ENCODE measurements around the gene RAB36.

Gene RAB36

DNA sequence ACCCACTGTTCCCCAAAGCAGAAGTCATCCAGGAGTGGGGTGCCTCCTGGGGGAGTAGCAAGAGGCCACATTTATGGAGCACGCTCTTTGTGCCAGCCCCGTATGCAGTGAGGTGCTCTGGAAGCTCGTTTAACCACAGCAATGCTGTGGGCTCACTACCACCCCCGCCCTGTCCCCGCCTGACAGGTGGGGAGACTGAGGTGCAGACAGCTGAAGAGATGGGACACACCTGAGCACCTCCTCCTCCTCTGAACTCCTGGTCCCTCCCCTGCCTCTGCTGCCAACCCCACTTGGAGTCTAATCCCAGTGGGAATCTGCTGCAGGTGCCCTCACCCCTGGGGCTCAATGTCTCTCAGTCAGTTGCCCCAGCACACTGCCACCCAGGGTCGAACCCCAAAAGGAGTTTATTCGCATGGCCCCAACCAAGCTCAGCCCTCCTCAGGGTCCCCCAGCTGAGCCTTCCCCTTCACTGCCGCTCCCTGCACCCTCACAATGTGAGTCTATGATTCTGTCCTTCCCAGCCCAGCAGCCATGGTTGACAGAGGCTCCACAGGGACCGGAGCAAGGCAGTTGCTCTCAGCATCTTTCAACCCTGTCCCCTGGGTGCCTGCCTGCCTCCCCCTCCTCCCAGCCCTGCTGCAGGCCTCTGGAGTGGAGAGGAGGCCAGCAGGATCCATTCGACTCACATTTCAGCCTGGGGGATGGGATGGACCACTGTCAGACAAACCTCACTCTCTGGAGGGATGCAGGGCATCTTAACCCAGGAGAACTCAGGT is 21.8 kb downstream of the RAB36 start:
- TF ChIP-seq, protein P1, sequence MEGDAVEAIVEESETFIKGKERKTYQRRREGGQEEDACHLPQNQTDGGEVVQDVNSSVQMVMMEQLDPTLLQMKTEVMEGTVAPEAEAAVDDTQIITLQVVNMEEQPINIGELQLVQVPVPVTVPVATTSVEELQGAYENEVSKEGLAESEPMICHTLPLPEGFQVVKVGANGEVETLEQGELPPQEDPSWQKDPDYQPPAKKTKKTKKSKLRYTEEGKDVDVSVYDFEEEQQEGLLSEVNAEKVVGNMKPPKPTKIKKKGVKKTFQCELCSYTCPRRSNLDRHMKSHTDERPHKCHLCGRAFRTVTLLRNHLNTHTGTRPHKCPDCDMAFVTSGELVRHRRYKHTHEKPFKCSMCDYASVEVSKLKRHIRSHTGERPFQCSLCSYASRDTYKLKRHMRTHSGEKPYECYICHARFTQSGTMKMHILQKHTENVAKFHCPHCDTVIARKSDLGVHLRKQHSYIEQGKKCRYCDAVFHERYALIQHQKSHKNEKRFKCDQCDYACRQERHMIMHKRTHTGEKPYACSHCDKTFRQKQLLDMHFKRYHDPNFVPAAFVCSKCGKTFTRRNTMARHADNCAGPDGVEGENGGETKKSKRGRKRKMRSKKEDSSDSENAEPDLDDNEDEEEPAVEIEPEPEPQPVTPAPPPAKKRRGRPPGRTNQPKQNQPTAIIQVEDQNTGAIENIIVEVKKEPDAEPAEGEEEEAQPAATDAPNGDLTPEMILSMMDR (IDR thresholded peaks at IDR 0.05; ENCODE audit: control insufficient read depth, insufficient read depth, low read depth, low read length, missing control alignments) = no peak
- H3K4me3 ChIP-seq (ENCODE audit: control insufficient read depth, low read depth, low read length) = no peak overlapping the region
- no peak for DNase-seq (ENCODE audit: low read depth)

- TF ChIP-seq, protein P1 (IDR thresholded peaks at IDR 0.05; ENCODE audit: control insufficient read depth, insufficient read depth, low read depth, low read length, missing control alignments) = no peak
- DNase-seq (ENCODE audit: low read depth) = no peak
- no peak overlapping the region for H3K4me3 ChIP-seq (ENCODE audit: control insufficient read depth, low read depth, low read length)
Measured at GRCh38 chr22:23168391-23169042, 23.2 kb downstream of the RAB36 start.

DNA sequence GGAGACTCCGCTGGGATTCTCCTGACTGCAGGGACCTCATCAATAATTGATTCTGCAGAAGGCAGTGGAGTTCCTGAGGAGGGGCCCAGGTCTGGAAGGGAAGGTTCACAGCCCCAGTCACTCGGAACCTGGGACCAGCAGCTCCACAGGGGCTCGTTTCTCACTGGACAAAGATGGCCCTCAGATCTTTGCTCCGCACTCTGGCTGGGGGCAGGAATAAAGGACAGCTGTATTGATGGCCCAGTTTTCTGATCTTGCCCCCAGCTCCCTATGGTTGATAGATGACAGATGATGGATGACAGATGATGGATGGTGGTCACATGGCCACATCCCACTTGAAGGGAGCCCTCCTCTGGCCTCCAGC is 23.7 kb downstream of the RAB36 start:
- DNase-seq (ENCODE audit: low read depth) = no peak
- no peak overlapping the region for H3K4me3 ChIP-seq (ENCODE audit: control insufficient read depth, low read depth, low read length)
- TF ChIP-seq, protein P1 (IDR thresholded peaks at IDR 0.05; ENCODE audit: control insufficient read depth, insufficient read depth, low read depth, low read length, missing control alignments) = no peak

GRCh38 chr22:23175817-23176644 is 30.8 kb downstream of the RAB36 start:
- no peak overlapping the region for H3K4me3 ChIP-seq (ENCODE audit: control insufficient read depth, low read depth, low read length)
- TF ChIP-seq, protein P1 (IDR thresholded peaks at IDR 0.05; ENCODE audit: control insufficient read depth, insufficient read depth, low read depth, low read length, missing control alignments) = no peak
- DNase-seq (ENCODE audit: low read depth) = no peak

DNA sequence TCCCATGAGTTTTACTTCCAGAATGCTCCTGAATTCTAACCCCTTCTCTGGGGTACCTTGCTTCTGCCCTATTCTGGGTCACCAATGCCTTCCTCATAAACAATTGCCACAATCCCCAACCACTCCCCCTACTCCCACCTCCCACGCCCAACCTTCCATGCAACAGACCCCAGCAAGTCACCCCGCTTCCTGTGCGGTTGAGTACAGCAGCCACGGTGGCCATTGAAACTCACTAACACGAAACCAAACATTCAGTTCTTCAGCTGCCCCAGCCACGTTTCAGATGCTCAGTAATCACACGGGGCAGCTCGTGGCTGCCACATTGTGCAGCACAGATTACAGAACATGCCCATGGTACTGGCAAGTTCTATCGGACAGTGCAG is 31.4 kb downstream of the RAB36 start:
- TF ChIP-seq, protein P1 (IDR thresholded peaks at IDR 0.05; ENCODE audit: control insufficient read depth, insufficient read depth, low read depth, low read length, missing control alignments) = no peak
- no peak overlapping the region for H3K4me3 ChIP-seq (ENCODE audit: control insufficient read depth, low read depth, low read length)
- no peak for DNase-seq (ENCODE audit: low read depth)

DNA sequence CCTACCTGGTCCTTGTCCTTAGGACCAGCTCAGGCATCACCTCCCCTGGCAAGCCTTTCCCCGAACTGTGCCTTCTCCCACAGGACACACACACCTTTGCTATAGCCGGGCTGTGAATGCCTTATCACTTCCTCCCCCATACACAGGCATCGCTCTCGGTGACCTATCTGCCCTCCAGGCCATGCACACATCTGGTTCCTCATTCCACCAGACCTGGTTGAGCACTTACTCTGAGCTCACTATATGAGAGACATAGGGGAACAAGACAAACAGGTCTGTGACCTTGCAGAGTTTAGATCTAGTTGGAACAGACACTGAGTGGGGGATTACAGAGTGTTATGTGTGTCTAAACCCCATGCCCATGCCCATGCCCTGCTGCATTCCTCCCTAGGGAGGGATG is 31.9 kb downstream of the RAB36 start:
- H3K4me3 ChIP-seq (ENCODE audit: control insufficient read depth, low read depth, low read length) = no peak overlapping the region
- TF ChIP-seq, protein P1 (IDR thresholded peaks at IDR 0.05; ENCODE audit: control insufficient read depth, insufficient read depth, low read depth, low read length, missing control alignments) = no peak
- no peak for DNase-seq (ENCODE audit: low read depth)

Data from AG09309 (cell line).